Panc1 (cell line): ENCODE measurements around the gene FMN2. TPM values are rescaled to one million over a fixed set of nuclear protein-coding genes. Genes with fewer than 3 reads are reported as not detected.

Experiments used
- ATAC-seq: fragments of 200-7000 bp; cut with Tn5 transposase; 2 replicates; pipeline ENCODE4 v1.9.1; 2020; ENCODE audit warnings: mild to moderate bottlenecking, moderate library complexity
- BruUV-seq: library from RNA; stranded (reverse); fragments of 400-500 nt; replicated peaks from 2 replicates; lab custom pipeline; 2021; lab: Mats Ljungman, UMichigan
- CTCF ChIA-PET: fragments of 300-600 bp; sonication (Branson Sonifier 250); formaldehyde crosslinking; loops from one replicate; lab custom pipeline; 2022; ENCODE audit warnings: antibody characterized with exemption; lab: Charles Lee
- POLR2A ChIA-PET: fragments of 300-600 bp; sonication (Branson Sonifier 250); formaldehyde crosslinking; loops from one replicate; lab custom pipeline; 2022; ENCODE audit warnings: antibody characterized with exemption; lab: Charles Lee
- DNase-seq: peaks from one replicate; pipeline ENCODE4 v3.0.0-alpha.2; 2010; ENCODE audit warnings: low read depth, low spot score
- H3K27ac ChIP-seq: 2 replicates; pipeline ENCODE4 v1.5.1; 2011; ENCODE audit warnings: mild to moderate bottlenecking, low read length, inconsistent platforms
- H3K27me3 ChIP-seq: fragments of 200-500 bp; sonication (Bioruptor generic); 2 replicates; pipeline ENCODE4 v1.6.0; 2014; ENCODE audit warnings: low read length, inconsistent platforms; ENCODE audit not compliant: control insufficient read depth, insufficient read depth
- H3K36me3 ChIP-seq: fragments of 200-500 bp; sonication (Bioruptor generic); 2 replicates; pipeline ENCODE4 v1.5.1; 2014; ENCODE audit warnings: inconsistent platforms, mild to moderate bottlenecking, low read length, moderate library complexity; ENCODE audit not compliant: control insufficient read depth, insufficient read depth
- H3K4me1 ChIP-seq: 2 replicates; pipeline ENCODE4 v1.5.1; 2011; ENCODE audit warnings: inconsistent platforms, mild to moderate bottlenecking, low read length, moderate library complexity; ENCODE audit not compliant: control insufficient read depth, insufficient read depth
- H3K4me3 ChIP-seq, 2 experiments: 2 replicates each; pipeline ENCODE4 v1.5.1; 2011 to 2012; ENCODE audit warnings: low read depth in 2 of 2, low read length in 2 of 2, mild to moderate bottlenecking in 2 of 2, inconsistent platforms in 1 of 2, moderate library complexity in 1 of 2
- H3K9me3 ChIP-seq: fragments of 200-500 bp; sonication (Bioruptor generic); 2 replicates; pipeline ENCODE4 v1.5.1; 2014; ENCODE audit warnings: low read depth, mild to moderate bottlenecking, inconsistent platforms, low read length, moderate library complexity; ENCODE audit not compliant: control insufficient read depth, insufficient read depth
- CTCF ChIP-seq: fragments of 450-650 bp; IDR thresholded peaks from 2 replicates; pipeline ENCODE4 v1.5.1; 2017; ENCODE audit warnings: mild to moderate bottlenecking
- POLR2AphosphoS5 ChIP-seq: IDR thresholded peaks from 2 replicates; pipeline ENCODE4 v1.6.1; 2012; ENCODE audit warnings: mild to moderate bottlenecking, low read depth, low read length, moderate library complexity
- REST ChIP-seq, 2 experiments: IDR thresholded peaks; 2 replicates each; pipeline ENCODE4 v1.6.1; 2011 to 2012; ENCODE audit warnings: low read depth in 2 of 2, control low read depth in 1 of 2, low read length in 1 of 2, mild to moderate bottlenecking in 1 of 2, moderate library complexity in 1 of 2; ENCODE audit not compliant: insufficient read depth in 1 of 2
- SIN3A ChIP-seq: IDR thresholded peaks from 2 replicates; pipeline ENCODE4 v1.6.1; 2012; ENCODE audit warnings: low read depth, mild to moderate bottlenecking, low read length, moderate library complexity, borderline replicate concordance; ENCODE audit not compliant: insufficient read depth
- TCF7L2 ChIP-seq: IDR thresholded peaks from 2 replicates; pipeline ENCODE4 v1.6.1; 2011; ENCODE audit warnings: mild to moderate bottlenecking, low read depth, low read length, inconsistent platforms
- in situ Hi-C: cut with HindIII; loops from 2 replicates; pipeline ENCODE4 v1.10.0; 2016; ENCODE audit warnings: low sequenced_read_pairs, low pct_unique_long_range_greater_than_20kb
- intact Hi-C: fragments of 100-400 bp; cut with micrococcal nuclease; formaldehyde crosslinking; loops from one replicate; pipeline ENCODE4 v1.10.0; 2022; ENCODE audit not compliant: unreplicated experiment
- total RNA-seq: library from RNA; stranded (reverse); gene quantifications from one replicate; pipeline ENCODE4 v1.2.1, GENCODE V29; 2021; ENCODE audit not compliant: unreplicated experiment

FMN2 gene
- total RNA-seq, 1 experiment from 2014 or later, result 1.9 TPM

GRCh38 chr1:240426051-240426450, 334.4 kb downstream of the FMN2 start:
- DNase-seq (no peak), ATAC-seq (no peak)
- intact Hi-C loops (no loop called here), in situ Hi-C loops (no loop called here)
- H3K4me3 ChIP-seq, result no peak overlapping the region
- BruUV-seq, result no TSS peak
- no peaks in the 10 kb centered on the region for H3K27me3 ChIP-seq
- H3K9me3 ChIP-seq, result no peaks in the 10 kb centered on the region
- ChIA-PET POLR2A (no interaction called here), CTCF (no interaction called here)
- TF ChIP-seq CTCF, result no peak
- no peak for TF ChIP-seq REST (IDR thresholded peaks at IDR 0.05; ENCODE audit: insufficient read depth in 1 of 2, low read depth in 2 of 2, low read length in 1 of 2)
- no peak for TF ChIP-seq POLR2AphosphoS5
- H3K4me1 ChIP-seq, result no peaks in the 10 kb centered on the region
- no peak overlapping the region for H3K27ac ChIP-seq
- H3K36me3 ChIP-seq, result no peaks in the 10 kb centered on the region

GRCh38 chr1:240435996-240436566, 344.4 kb downstream of the FMN2 start:
- Histone ChIP-seq H3K9me3 (no peaks in the 10 kb centered on the region), H3K4me3 (no peak overlapping the region), H3K4me1 (no peaks in the 10 kb centered on the region), H3K27me3 (no peaks in the 10 kb centered on the region), H3K27ac (no peak overlapping the region), H3K36me3 (no peaks in the 10 kb centered on the region)
- intact Hi-C loops, result no loop called here
- no TSS peak for BruUV-seq
- CTCF ChIA-PET, result no interaction called here
- no peak for DNase-seq
- POLR2A ChIA-PET, result no interaction called here
- in situ Hi-C loops, result no loop called here
- no peak for TF ChIP-seq TCF7L2
- no peak for TF ChIP-seq REST (IDR thresholded peaks at IDR 0.05; ENCODE audit: insufficient read depth in 1 of 2, low read depth in 2 of 2, low read length in 1 of 2)
- TF ChIP-seq SIN3A, result no peak
- TF ChIP-seq CTCF, result no peak
- no peak for TF ChIP-seq POLR2AphosphoS5
- no peak for ATAC-seq
